Psoas muscle (tissue), 8 donors: ENCODE results near the gene RAB10. TPM values are rescaled to one million over a fixed set of nuclear protein-coding genes. Genes with fewer than 3 reads are reported as not detected.
A peak's percentile ranks its signal among the peaks of the same experiment; 100 is the strongest.

Source experiments
- ATAC-seq, 4 donors: fragments of 200-7000 bp; cut with Tn5 transposase; one replicate each; pipeline ENCODE4 v1.9.1; 2020; ENCODE audit warnings: moderate library complexity in 3 of 4, mild to moderate bottlenecking in 2 of 4
- DNase-seq, 2 donors: peaks; one replicate each; pipeline ENCODE4 v3.0.0-alpha.2; 2020
- H3K27ac ChIP-seq: fragments of 200-600 bp; one replicate; pipeline ENCODE4 v1.8.0; 2022
- H3K27me3 ChIP-seq, 3 donors: fragments of 200-600 bp in 1 of 3; one replicate each; pipeline versions ENCODE4 v1.6.1 to v1.8.0; 2013 to 2022; ENCODE audit warnings: low read length in 2 of 3, mild to moderate bottlenecking in 2 of 3, moderate library complexity in 1 of 3; ENCODE audit not compliant: insufficient read depth in 3 of 3
- H3K36me3 ChIP-seq, 2 donors: fragments of 200-600 bp in 1 of 2; one replicate each; pipeline versions ENCODE4 v1.6.1 to v1.8.0; 2013 to 2022; ENCODE audit warnings: low read depth in 1 of 2, mild to moderate bottlenecking in 1 of 2, moderate library complexity in 1 of 2; ENCODE audit not compliant: insufficient read depth in 1 of 2
- H3K4me1 ChIP-seq: fragments of 200-600 bp; one replicate; pipeline ENCODE4 v1.8.0; 2022
- H3K4me3 ChIP-seq: fragments of 200-600 bp; one replicate; pipeline ENCODE4 v1.8.0; 2022; ENCODE audit warnings: mild to moderate bottlenecking
- H3K9me3 ChIP-seq: fragments of 200-600 bp; one replicate; pipeline ENCODE4 v1.8.0; 2022
- WGBS, 3 donors: extraction: QIAGEN DNeasy Blood & Tissue Kit; methylation state at CpG; one replicate each; pipeline versions ENCODE4 v1.1.6 to v1.1.7; 2013; 5-methylcytosine and 5-hydroxymethylcytosine counted together
- intact Hi-C, 2 donors: fragments of 100-400 bp; cut with DNase I; formaldehyde crosslinking; loops; one replicate each; pipeline versions ENCODE4 v1.11.0 to v1.14.2; 2022
- polyA plus RNA-seq, 3 donors: library from polyadenylated mRNA; stranded (reverse); fragments of 200-250 nt; gene quantifications; one replicate each; pipeline ENCODE4 v1.2.3, GENCODE V29; 2013
- total RNA-seq, 4 donors: library from RNA; stranded (reverse); fragmentation: NEBNext Ultra II Directional in 2 of 4; extraction: Animal tissue kit (Norgen Biotek cat#: 25700) in 2 of 4; gene quantifications; one replicate each; pipeline versions ENCODE4 v1.2.1 to v1.2.4, GENCODE V29; 2021 to 2023
- TF ChIP-seq, protein P1 (sequence below): fragments of 200-600 bp; IDR thresholded peaks from one replicate; pipeline ENCODE4 v1.8.0; 2022; ENCODE audit warnings: antibody characterized with exemption
- donor health status: healthy with polysubstance abuse.
- donor health status: DM: no; HTN: no; CAD: no; lungs with moderate emphysema.
- donor health status: Bipolar disorder and iron deficiency.
- donor health status: healthy.
- donor health status: DM: yes; HTN: yes; CAD: no.
- donor health status: DM: no; HTN: no; CAD: no.
- donor health status: DM: no; HTN: no; CAD: no.
- donor health status: DM: yes; HTN: yes; CAD: no.

Gene RAB10
- total and polyA plus RNA-seq, 7 donors: 76.5 to 170 (median 147) TPM

GRCh38 chr2:26184121-26184520 is 150.2 kb downstream of the RAB10 start:
- H3K27ac ChIP-seq: no peak overlapping the region
- DNase-seq: no peak
- 66 to 71% (median 68%) methylated on average over 34 of the region's 34 CpGs for WGBS, 3 donors
- peaks cover 0 to 4% (median 0%) of the 10 kb centered on the region in 3 donors for H3K27me3 ChIP-seq
- H3K9me3 ChIP-seq: no peaks in the 10 kb centered on the region
- no peak for ATAC-seq
- H3K36me3 ChIP-seq: peaks cover 0 to 4% of the 10 kb centered on the region in 2 donors
- intact Hi-C loops: no loop called here
- peaks cover 4% of the 10 kb centered on the region for H3K4me1 ChIP-seq
- peak overlapping the region; percentile 76 for H3K4me3 ChIP-seq
- TF ChIP-seq, protein P1, sequence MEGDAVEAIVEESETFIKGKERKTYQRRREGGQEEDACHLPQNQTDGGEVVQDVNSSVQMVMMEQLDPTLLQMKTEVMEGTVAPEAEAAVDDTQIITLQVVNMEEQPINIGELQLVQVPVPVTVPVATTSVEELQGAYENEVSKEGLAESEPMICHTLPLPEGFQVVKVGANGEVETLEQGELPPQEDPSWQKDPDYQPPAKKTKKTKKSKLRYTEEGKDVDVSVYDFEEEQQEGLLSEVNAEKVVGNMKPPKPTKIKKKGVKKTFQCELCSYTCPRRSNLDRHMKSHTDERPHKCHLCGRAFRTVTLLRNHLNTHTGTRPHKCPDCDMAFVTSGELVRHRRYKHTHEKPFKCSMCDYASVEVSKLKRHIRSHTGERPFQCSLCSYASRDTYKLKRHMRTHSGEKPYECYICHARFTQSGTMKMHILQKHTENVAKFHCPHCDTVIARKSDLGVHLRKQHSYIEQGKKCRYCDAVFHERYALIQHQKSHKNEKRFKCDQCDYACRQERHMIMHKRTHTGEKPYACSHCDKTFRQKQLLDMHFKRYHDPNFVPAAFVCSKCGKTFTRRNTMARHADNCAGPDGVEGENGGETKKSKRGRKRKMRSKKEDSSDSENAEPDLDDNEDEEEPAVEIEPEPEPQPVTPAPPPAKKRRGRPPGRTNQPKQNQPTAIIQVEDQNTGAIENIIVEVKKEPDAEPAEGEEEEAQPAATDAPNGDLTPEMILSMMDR: no peak

DNA sequence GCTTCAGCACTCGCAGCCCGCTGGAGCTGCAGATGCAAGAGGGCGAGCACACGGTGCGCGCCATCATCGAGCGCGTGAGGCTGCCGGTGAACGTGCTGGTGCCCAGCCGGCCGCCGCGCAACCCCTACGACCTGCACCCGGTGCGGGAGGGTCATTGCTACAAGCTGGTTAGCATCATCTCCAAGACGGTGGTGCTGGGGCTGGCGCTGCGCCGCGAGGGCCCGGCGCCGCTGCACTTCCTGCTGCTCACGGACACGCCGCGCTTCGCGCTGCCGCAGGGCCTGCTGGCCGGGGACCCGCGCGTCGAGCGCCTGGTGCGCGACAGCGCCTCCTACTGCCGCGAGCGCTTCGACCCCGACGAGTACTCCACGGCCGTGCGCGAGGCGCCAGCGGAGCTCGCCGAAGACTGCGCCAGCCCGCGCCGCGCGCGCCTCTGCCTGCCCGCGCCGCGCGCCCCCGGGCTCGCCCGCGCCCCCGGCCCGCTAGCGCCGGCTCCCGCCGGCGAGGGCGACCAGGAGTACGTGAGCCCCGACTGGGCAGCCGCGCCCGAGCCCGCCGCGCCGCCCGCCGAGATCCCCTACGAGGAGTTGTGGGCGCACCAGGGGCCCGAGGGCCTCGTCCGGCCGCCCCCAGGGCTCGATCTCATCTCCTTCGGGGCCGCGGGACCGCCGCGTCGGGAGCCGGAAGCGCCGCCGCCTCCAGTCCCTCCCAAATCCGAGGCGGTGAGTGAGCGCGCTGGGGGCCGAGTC is 150.8 kb downstream of the RAB10 start:
- Histone ChIP-seq H3K4me1 (no peaks in the 10 kb centered on the region), H3K36me3 (peaks cover 0 to 4% of the 10 kb centered on the region in 2 donors), H3K4me3 (peak overlapping the region; percentile 76), H3K9me3 (no peaks in the 10 kb centered on the region), H3K27me3 (peaks cover 0 to 4% (median 0%) of the 10 kb centered on the region in 3 donors), H3K27ac (no peak overlapping the region)
- WGBS, 3 donors: 1 to 2% (median 2%) methylated on average over 55 to 114 of the region's 114 CpGs
- intact Hi-C loops: no loop called here
- peak; percentile 87 to 94 for DNase-seq
- TF ChIP-seq, protein P1: peak; percentile 59
- peak; percentile 76 to 87 (median 78) for ATAC-seq

GRCh38 chr2:26185304-26185928 is 151.5 kb downstream of the RAB10 start:
- ATAC-seq (no peak), DNase-seq (no peak)
- Histone ChIP-seq H3K36me3 (peaks cover 0 to 10% of the 10 kb centered on the region in 2 donors), H3K9me3 (no peaks in the 10 kb centered on the region), H3K4me3 (peak overlapping the region; percentile 76), H3K27me3 (no peaks in the 10 kb centered on the region), H3K4me1 (no peaks in the 10 kb centered on the region), H3K27ac (no peak overlapping the region)
- 47 to 51% (median 47%) methylated on average over 20 of the region's 20 CpGs for WGBS, 3 donors
- TF ChIP-seq, protein P1: no peak
- intact Hi-C loops: no loop called here

GRCh38 chr2:26185954-26186770 is 152.3 kb downstream of the RAB10 start:
- peaks cover 0 to 18% of the 10 kb centered on the region in 2 donors for H3K36me3 ChIP-seq
- TF ChIP-seq, protein P1: no peak
- no peak for DNase-seq
- H3K27ac ChIP-seq: no peak overlapping the region
- no peaks in the 10 kb centered on the region for H3K27me3 ChIP-seq
- no peak for ATAC-seq
- peak overlapping the region; percentile 76 for H3K4me3 ChIP-seq
- no peaks in the 10 kb centered on the region for H3K9me3 ChIP-seq
- WGBS, 3 donors: 89 to 91% (median 89%) methylated on average over 16 of the region's 16 CpGs
- H3K4me1 ChIP-seq: no peaks in the 10 kb centered on the region
- intact Hi-C loops: no loop called here

Other genes with a start within 250 kb of the RAB10 start
- gene ASXL2, start 155.6 kb upstream of the RAB10 start, total RNA-seq: 10 to 100 TPM; 17.5 to 19.4 (median 18.5) TPM
- 1 to 10 TPM; 2.3 to 9.1 (median 3.2) TPM for gene ASXL2, start 155.6 kb upstream of the RAB10 start, polyA plus RNA-seq
- 1 to 10 TPM; 1.3 to 3.3 (median 1.8) TPM for gene KIF3C, start 51.6 kb upstream of the RAB10 start, total RNA-seq
- 1 to 10 TPM in 2 of 3 donors, under 1 TPM in 1; 0.82 to 2.9 (median 1.7) TPM for gene KIF3C, start 51.6 kb upstream of the RAB10 start, polyA plus RNA-seq
- 1 to 10 TPM; 1.2 to 5.5 (median 2.5) TPM for gene GAREM2, start 139.0 kb downstream of the RAB10 start, total RNA-seq
- 1 to 10 TPM in 1 of 3 donors, under 1 TPM in 2; 0.39 to 1.4 (median 0.51) TPM for gene GAREM2, start 139.0 kb downstream of the RAB10 start, polyA plus RNA-seq
- 100 to 1,000 TPM; 294 to 617 (median 391) TPM for gene HADHA, start 210.5 kb downstream of the RAB10 start, total RNA-seq
- 100 to 1,000 TPM; 195 to 370 (median 350) TPM for gene HADHA, start 210.5 kb downstream of the RAB10 start, polyA plus RNA-seq
- 1,000 to 10,000 TPM in 1 of 4 donors, 100 to 1,000 TPM in 3; 562 to 1,153 (median 698) TPM for gene HADHB, start 210.9 kb downstream of the RAB10 start, total RNA-seq
- gene HADHB, start 210.9 kb downstream of the RAB10 start, polyA plus RNA-seq: 100 to 1,000 TPM; 447 to 626 (median 616) TPM